GM10266 (cell line): ENCODE results near the gene ADAP2.
"Not testable (repeated sequence)": the region's sequence is repeated elsewhere in the genome, so short reads cannot be mapped to it uniquely, and the experiment has no call there.

Experiments
- DNase-seq: peaks from one replicate; pipeline ENCODE4 v3.0.0; 2012; ENCODE audit errors: extremely low spot score
- TF ChIP-seq, protein P1 (sequence below): IDR thresholded peaks from 2 replicates; pipeline ENCODE4 v1.5.1; 2012; ENCODE audit warnings: mild to moderate bottlenecking, low read depth; ENCODE audit not compliant: control insufficient read depth, insufficient read depth; ENCODE audit errors: missing control alignments

The ADAP2 gene

DNA sequence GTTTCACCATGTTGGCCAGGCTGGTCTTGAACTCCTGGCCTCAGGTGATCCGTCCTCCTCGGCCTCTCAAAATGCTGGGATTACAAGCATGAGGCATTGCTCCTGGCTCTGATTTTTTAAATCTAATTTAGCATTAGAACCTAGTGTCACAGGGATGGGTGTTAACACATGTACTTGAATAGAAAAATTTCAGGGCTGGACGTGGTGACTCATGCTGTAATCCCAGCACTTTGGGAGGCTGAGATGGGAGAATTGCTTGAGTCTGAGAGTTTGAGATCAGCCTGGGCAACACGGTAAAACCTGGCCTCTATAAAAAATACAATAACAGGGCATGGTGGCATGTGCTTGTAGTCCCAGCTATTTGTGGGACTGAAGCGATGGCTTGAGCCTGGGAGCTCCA lies 43.1 kb downstream of the ADAP2 start:
- DNase-seq: no peak

DNA sequence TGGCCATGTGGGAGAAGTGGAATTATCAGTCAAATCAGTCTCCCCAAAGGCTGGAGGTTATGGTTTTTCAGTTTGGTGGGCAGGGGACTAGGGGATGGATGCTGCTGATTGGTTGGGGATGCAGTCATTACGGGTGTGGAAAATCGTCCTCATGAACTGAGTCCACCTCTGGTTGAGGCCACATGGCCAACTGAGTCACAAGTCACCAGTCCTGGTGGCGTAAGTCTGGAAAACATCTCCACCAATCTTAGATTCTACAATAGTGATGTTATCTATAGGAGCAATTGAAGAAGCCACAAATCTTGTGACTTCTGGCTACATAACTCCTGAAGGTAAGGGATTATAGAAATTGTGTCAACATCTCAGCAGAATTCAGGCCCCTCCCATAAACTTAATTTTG lies 43.9 kb downstream of the ADAP2 start:
- TF ChIP-seq, protein P1, sequence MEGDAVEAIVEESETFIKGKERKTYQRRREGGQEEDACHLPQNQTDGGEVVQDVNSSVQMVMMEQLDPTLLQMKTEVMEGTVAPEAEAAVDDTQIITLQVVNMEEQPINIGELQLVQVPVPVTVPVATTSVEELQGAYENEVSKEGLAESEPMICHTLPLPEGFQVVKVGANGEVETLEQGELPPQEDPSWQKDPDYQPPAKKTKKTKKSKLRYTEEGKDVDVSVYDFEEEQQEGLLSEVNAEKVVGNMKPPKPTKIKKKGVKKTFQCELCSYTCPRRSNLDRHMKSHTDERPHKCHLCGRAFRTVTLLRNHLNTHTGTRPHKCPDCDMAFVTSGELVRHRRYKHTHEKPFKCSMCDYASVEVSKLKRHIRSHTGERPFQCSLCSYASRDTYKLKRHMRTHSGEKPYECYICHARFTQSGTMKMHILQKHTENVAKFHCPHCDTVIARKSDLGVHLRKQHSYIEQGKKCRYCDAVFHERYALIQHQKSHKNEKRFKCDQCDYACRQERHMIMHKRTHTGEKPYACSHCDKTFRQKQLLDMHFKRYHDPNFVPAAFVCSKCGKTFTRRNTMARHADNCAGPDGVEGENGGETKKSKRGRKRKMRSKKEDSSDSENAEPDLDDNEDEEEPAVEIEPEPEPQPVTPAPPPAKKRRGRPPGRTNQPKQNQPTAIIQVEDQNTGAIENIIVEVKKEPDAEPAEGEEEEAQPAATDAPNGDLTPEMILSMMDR: no peak
- DNase-seq: no peak

More for the DNA sequence above, 43.1 kb downstream of the ADAP2 start:
- TF ChIP-seq, protein P1: no peak

DNA sequence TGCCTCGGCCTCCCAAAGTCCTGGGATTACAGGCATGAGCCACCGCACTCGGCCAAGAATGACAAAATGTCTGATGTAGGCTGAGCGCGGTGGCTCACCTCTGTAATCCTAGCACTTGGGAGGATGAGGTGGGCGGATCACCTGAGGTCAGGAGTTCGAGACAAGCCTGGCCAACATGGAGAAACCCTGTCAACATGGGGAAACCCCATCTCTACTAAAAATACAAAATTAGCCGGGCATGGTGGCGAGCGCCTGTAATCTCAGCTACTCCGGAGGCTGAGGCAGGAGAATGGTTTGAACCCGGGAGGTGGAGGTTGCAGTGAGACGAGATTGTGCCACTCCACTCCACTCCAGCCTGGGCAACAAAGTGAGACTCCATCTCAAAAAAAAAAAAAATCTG lies 46.2 kb downstream of the ADAP2 start:
- not testable (repeated sequence) for DNase-seq

DNA sequence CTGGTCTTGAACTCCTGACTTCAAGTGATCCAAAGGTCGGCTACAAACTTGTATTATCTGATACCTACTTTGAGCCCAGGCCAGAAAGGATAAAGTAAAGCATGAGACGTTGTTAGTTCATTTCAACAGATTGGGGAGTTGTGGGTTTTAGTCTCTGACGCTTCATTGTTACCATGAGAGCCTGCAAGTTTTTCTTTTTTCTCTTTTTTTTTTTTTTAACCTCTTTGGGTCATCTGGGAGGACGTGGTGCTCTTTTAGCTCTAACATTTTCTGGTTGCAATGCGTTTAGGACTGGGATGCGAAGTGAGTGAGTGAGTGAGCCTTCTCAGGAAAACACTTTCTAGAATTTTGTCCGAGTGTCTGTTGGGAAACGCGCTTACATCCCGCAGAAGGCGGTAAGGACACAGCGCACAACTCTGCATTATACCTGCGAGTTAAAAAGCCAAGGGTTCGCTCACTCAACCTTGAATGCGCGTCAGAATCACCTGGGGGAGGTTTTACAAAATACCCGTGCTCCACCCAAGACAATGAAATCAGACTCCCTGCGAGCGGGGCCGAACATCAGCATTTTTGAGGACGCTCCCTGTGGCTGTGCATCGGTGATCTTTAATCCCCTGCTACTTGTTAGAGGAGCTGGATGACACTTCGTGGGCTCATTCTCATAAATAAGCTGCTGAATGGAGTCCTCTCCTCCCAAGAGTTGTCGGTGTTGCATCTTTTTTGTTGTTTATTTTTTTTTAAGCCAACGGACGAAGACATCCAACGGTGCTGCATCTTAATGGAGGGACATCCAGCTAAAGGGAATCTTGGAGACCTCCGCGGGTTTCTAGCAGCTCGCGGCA lies 48.5 kb downstream of the ADAP2 start:
- TF ChIP-seq, protein P1: no peak
- DNase-seq: peak; percentile 50

DNA sequence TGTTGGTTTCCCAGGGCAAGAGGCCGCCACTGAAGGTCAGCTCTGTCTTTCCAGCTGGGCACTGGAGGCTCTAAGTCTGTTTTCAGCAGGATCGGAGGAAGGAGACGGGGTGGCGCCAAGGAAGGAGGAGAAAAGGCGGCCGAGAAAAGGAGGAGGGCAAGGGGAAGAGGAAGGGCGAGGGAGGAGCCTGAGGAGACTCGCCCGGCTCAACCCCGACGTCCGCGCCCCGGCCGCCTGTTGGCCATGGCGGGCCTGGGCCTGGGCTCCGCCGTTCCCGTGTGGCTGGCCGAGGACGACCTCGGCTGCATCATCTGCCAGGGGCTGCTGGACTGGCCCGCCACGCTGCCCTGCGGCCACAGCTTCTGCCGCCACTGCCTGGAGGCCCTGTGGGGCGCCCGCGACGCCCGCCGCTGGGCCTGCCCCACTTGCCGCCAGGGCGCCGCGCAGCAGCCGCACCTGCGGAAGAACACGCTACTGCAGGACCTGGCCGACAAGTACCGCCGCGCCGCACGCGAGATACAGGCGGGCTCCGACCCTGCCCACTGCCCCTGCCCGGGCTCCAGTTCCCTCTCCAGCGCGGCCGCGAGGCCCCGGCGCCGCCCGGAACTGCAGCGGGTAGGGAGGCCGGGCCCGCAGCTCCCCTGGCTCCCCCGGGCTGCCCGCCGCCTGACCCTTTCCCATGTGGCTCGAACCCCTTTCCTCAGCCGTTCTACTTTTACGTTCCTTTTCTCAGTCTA lies 49.3 kb downstream of the ADAP2 start, which contains the start of gene RNF135:
TSS of gene RNF135 (plus strand) at position 209 of the 737 bp plus-strand sequence. CDS start at position 244, 35 bp downstream.
- peak; percentile 88 for DNase-seq
- TF ChIP-seq, protein P1: peak; percentile 1

GRCh38 chr17:30975042-30975820 lies 53.5 kb downstream of the ADAP2 start:
- DNase-seq: no peak
- TF ChIP-seq, protein P1: no peak

DNA sequence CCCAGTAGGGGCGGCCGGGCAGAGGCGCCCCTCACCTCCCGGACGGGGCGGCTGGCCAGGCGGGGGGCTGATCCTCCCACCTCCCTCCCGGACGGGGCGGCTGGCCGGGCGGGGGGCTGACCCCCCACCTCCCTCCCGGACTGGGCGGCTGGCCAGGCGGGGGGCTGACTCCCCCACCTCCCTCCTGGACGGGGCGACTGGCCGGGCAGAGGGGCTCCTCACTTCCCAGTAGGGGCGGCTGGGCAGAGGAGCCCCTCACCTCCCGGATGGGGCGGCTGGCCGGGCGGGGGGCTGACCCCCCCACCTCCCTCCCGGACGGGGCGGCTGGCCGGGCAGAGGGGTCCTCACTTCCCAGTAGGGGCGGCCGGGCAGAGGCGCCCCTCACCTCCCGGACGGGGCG lies 58.2 kb downstream of the ADAP2 start:
- not testable (repeated sequence) for DNase-seq
